Omental fat pad (tissue), 4 donors: Measurements from ENCODE around the gene CACNA2D3. TPM values are rescaled to one million over a fixed set of nuclear protein-coding genes. Genes with fewer than 3 reads are reported as not detected.

Experiments used
- ATAC-seq: fragments of 150-250 bp; one replicate; pipeline ENCODE4 v1.9.1; 2016; ENCODE audit warnings: mild to moderate bottlenecking, moderate library complexity; ENCODE audit not compliant: low FRiP score
- DNase-seq: peaks from one replicate; pipeline ENCODE4 v3.0.0-alpha.2; 2019; ENCODE audit warnings: low spot score
- CTCF ChIP-seq, 3 donors: fragments of 450-650 bp; IDR thresholded peaks; one replicate each; pipeline ENCODE4 v1.5.1; 2016 to 2017; ENCODE audit warnings: antibody characterized with exemption in 3 of 3, mild to moderate bottlenecking in 3 of 3, moderate library complexity in 2 of 3
- total RNA-seq, 4 donors: library from RNA; depleted of rRNA; stranded (reverse); fragments of >200 nt; gene quantifications; one replicate each; pipeline ENCODE4 v1.1.0, GENCODE V29; 2016

Gene CACNA2D3
- total RNA-seq, 4 donors from 2014 or later = 2.6 to 6.1 (median 4.5) TPM

- DNase-seq = no peak
- no peak for TF ChIP-seq CTCF (IDR thresholded peaks at IDR 0.05)
- ATAC-seq = no peak
Observed at GRCh38 chr3:54240309-54240708, 118.0 kb downstream of the CACNA2D3 start.

- no peak for DNase-seq
- TF ChIP-seq CTCF (IDR thresholded peaks at IDR 0.05) = no peak
- no peak for ATAC-seq
Observed at GRCh38 chr3:54243056-54243931, 120.9 kb downstream of the CACNA2D3 start.

- ATAC-seq (no peak), DNase-seq (no peak)
- TF ChIP-seq CTCF (IDR thresholded peaks at IDR 0.05) = no peak
Observed at GRCh38 chr3:54243960-54244682, 121.8 kb downstream of the CACNA2D3 start.

GRCh38 chr3:54251705-54252104, 129.4 kb downstream of the CACNA2D3 start:
- ATAC-seq (no peak), DNase-seq (no peak)
- TF ChIP-seq CTCF (IDR thresholded peaks at IDR 0.05) = no peak

GRCh38 chr3:54257125-54257720, 134.9 kb downstream of the CACNA2D3 start:
- no peak for ATAC-seq
- no peak for DNase-seq
- no peak for TF ChIP-seq CTCF (IDR thresholded peaks at IDR 0.05)

GRCh38 chr3:54259636-54260035, 137.3 kb downstream of the CACNA2D3 start:
- ATAC-seq = no peak
- TF ChIP-seq CTCF (IDR thresholded peaks at IDR 0.05) = no peak
- no peak for DNase-seq
